ENCODE results near the gene TEKTIP1. TPM values are rescaled to one million over a fixed set of nuclear protein-coding genes. Genes with fewer than 3 reads are reported as not detected.
A peak's percentile ranks its signal among the peaks of the same experiment; 100 is the strongest.

Gene TEKTIP1
- total RNA-seq, 2 donors from 2014 or later: 2.2 to 3.5 TPM

DNA sequence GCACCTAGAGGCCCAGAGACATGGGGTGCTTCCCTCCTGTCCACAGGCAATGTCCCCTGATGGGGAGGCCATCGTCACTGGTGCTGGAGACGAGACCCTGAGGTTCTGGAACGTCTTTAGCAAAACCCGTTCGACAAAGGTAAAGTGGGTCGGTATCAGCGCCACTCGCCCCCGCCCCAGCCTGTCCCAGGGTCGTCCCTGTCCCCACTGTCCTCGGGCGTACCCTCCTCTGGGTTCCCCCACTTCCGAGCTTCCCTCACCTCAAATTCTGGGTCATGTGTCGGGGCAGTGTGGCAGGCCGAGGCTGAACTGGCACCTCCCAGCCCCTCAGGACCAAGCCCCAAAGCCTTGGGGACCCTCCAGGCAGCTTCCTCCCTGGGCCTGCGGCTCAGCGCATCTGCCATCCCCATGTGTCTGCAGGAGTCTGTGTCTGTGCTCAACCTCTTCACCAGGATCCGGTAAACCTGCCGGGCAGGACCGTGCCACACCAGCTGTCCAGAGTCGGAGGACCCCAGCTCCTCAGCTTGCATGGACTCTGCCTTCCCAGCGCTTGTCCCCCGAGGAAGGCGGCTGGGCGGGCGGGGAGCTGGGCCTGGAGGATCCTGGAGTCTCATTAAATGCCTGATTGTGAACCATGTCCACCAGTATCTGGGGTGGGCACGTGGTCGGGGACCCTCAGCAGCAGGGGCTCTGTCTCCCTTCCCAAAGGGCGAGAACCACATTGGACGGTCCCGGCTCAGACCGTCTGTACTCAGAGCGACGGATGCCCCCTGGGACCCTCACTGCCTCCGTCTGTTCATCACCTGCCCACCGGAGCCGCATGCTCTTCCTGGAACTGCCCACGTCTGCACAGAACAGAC, 4.4 kb upstream of the TEKTIP1 start:
- DNase-seq (no peak), ATAC-seq (no peak)
- intact Hi-C loops (cut with DNase I, micrococcal nuclease): no loop called here

DNA sequence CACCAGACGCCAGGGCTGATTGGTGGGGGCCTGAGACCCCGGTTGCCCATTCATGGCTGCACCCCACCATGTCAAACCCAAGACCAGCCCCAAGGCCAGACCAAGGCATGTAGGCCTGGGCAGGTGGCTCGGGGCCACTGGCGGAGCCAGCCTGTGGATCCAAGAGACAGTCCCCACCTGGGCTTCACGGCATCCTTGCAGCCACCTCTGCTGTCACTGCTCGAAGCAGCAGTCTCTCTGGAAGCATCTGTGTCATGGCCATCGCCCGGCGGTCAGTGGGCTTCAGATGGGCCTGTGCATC, 3.8 kb upstream of the TEKTIP1 start:
- ATAC-seq: no peak
- intact Hi-C loops (cut with DNase I, micrococcal nuclease): no loop called here
- no peak for DNase-seq

DNA sequence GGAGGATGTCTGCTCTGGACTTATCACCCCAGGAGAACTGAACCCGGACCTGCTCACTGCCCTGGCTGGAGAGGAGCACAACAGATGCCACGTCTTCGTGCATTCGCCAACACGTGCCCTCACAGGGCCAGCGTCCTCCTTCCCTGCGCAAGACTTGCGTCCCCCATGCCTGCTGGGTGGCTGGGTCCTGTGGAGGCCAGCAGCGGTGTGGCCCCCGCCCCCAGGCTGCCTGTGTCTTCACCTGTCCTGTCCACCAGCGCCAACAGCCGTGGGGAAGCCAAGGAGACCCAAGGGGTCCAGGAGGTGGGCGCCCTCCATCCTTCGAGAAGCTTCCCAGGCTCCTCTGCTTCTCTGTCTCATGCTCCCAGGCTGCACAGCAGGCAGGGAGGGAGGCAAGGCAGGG, 3.4 kb upstream of the TEKTIP1 start:
- no peak for DNase-seq
- intact Hi-C loops (cut with DNase I, micrococcal nuclease): no loop called here

GRCh38 chr19:3535981-3536380, 3.0 kb upstream of the TEKTIP1 start:
- intact Hi-C loops (cut with DNase I, micrococcal nuclease): no loop called here
- no peak for DNase-seq
- ATAC-seq: no peak

More for the DNA sequence above, 3.4 kb upstream of the TEKTIP1 start:
- ATAC-seq: no peak

GRCh38 chr19:3536429-3537100, 2.4 kb upstream of the TEKTIP1 start:
- ATAC-seq: peak; percentile 3
- no peak for DNase-seq
- intact Hi-C loops (cut with DNase I, micrococcal nuclease): no loop called here

- DNase-seq (no peak), ATAC-seq (peak; percentile 5)
Observed at GRCh38 chr19:3537101-3537437, 1.9 kb upstream of the TEKTIP1 start.

GRCh38 chr19:3537438-3538240, 1.3 kb upstream of the TEKTIP1 start:
- DNase-seq (no peak), ATAC-seq (peak; percentile 16)
- intact Hi-C loops (cut with DNase I, micrococcal nuclease): no loop called here

More at GRCh38 chr19:3537101-3537437, 1.9 kb upstream of the TEKTIP1 start:
- intact Hi-C loops (cut with DNase I, micrococcal nuclease): no loop called here

DNA sequence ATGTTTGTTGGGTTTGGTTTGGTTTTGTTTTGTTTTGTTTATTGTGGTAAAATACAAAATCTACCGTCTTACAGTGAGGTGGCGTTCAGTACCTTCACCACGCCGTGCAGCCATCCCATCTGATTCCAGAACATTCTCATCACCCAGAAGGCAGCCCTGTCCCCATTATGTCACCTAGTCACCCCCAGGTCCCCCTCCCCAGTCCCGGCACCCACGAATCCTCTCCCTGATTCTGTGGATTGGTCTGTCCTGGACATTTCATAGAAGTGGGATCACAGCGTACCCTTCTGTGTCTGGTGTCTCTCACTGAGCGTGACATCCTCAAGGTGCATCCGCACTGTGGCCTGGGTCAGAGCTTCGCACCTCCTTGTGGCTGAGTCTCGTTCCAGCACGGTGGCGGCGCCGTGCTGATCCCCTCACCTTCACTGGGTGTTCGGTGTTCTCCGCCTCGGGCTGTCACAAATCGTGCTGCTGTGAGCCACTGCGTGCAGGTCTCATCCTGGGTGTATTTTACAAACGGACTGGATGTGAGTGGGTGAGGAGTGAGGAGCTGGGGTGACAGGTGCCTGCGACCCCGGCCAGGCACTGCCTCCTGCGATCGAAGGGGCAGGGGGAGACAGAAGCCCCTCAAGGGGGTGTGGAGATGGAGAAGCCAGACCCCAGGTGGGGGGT, 580 bp upstream of the TEKTIP1 start:
- no peak for DNase-seq
- no peak for ATAC-seq
- intact Hi-C loops (cut with DNase I, micrococcal nuclease): no loop called here

DNA sequence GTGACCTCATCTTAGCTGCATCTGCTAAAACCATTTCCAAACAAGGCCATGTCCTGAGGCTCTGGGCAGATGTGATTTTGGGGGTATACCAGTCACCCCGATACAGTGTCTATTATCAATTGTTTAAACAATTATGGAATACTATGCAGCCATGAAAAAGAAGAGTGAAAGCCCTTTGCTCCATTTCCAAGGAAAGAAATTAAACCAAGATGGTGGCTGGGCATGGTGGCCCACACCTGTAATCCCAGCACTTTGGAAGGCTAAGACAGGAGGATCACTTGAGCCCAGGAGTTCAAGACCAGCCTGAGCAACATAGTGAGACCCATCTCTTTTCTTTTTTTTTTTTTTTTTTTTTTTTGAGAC, 763 bp downstream of the TEKTIP1 start:
- intact Hi-C loops (cut with DNase I, micrococcal nuclease): no loop called here
- ATAC-seq (no peak), DNase-seq (no peak)

- DNase-seq: no peak
- intact Hi-C loops (cut with DNase I, micrococcal nuclease): no loop called here
- ATAC-seq: no peak
Observed at GRCh38 chr19:3543150-3544057, 4.4 kb downstream of the TEKTIP1 start.

- DNase-seq (no peak), ATAC-seq (no peak)
- intact Hi-C loops (cut with DNase I, micrococcal nuclease): no loop called here
Observed at GRCh38 chr19:3544058-3544376, 5.0 kb downstream of the TEKTIP1 start.

DNA sequence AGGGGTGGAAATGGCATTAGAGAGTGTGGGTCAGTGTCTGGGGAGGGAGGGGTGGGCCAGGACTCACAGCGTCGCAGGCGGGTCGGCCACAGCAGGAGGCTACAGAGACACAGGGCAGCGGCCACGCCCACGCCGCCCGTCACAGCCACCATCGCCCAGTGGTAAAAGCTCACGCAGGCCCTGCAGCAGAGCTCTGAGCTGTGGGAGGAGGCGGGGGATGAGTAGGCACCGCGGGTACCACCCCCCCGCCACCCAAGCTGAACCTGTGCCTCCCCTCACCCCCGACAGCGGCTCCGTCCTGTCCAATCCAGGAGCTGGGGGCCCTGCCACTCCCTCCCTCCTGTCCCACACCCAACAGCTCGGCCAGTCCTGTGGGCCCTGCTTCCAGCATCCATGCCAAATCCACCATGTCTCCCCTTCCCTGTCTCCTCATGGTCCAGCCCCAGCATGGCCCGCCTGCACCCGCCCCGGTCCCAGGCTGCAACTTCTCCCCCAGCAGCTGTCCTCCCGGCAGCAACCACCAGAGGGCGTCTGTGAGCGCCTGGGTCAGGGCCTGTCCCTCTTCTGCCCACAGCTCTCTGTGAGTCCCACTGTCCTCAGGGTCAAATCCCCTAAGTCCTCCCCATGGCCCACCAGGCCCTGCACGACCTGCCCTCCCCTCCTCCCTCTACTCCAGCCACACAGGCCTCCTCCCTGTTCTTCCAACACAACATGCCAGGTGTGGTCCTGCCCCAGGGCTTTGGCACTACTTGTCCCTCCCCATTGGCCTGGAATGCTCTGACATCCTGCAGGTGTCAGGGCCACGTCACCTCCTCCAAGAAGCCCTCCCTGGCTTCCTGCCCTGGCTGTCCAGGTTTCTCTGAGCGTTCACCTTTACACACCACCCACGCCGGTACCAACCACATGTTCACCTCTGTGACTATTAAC, 6.0 kb downstream of the TEKTIP1 start:
- ATAC-seq: peak; percentile 74
- intact Hi-C loops (cut with DNase I, micrococcal nuclease): loop anchor here (5.0 kb wide), 2 partner anchors 72 to 77 kb away; no protein-coding TSS in a partner anchor
- DNase-seq: peak; percentile 56 to 79

DNA sequence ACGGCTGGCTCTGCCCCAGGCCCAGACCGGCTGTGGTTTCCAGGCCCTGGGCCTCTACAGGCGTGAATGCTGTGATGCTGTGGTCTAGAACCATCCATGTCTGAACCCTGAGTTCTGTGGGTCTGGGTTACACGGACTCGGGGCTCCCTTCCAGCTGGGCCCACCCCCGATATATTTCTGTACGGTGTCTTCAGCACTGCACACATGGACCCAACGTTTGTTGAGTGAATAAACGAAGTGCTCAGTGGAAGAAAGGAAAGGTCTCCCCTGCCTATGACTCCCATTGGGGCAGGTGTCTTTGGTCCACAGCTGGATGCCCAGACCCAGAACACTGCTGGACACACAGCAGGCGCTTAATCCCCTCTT, 6.7 kb downstream of the TEKTIP1 start:
- DNase-seq: no peak
- ATAC-seq: no peak
- intact Hi-C loops (cut with DNase I, micrococcal nuclease): loop anchor here (5.0 kb wide), 2 partner anchors 72 to 77 kb away; no protein-coding TSS in a partner anchor

GRCh38 chr19:3546119-3546518, 7.1 kb downstream of the TEKTIP1 start:
- DNase-seq: no peak
- intact Hi-C loops (cut with DNase I, micrococcal nuclease): loop anchor here (5.0 kb wide), 2 partner anchors 71 to 76 kb away; no protein-coding TSS in a partner anchor
- peak; percentile 32 for ATAC-seq

- no peak for ATAC-seq
- intact Hi-C loops (cut with DNase I, micrococcal nuclease): loop anchor here (5.0 kb wide), 2 partner anchors 70 to 75 kb away; no protein-coding TSS in a partner anchor
Observed at GRCh38 chr19:3547301-3547731, 8.3 kb downstream of the TEKTIP1 start.

GRCh38 chr19:3547767-3548282, 8.9 kb downstream of the TEKTIP1 start:
- DNase-seq: no peak
- ATAC-seq: no peak

More at GRCh38 chr19:3547301-3547731, 8.3 kb downstream of the TEKTIP1 start:
- DNase-seq: no peak

DNA sequence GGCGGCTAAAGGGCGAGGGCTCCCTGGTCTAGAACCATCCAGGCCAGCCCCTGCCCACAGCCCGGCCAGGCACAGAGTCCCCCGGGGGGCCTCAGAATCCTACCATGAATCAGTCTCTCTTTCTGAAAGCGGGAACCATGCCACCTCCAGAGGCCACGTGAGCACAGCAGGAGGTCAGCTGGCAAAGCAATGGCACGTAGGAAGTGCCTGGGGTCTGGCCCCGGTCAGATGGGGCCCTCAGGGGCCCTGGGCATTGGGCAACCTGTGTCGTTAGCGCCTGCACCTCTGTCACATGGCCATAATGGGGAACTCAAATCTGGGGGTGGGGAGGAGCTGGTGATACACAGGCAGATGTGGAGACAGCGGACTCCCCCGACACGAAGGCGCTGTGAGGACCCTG, 9.6 kb downstream of the TEKTIP1 start:
- DNase-seq: no peak
- ATAC-seq: no peak
- intact Hi-C loops (cut with DNase I, micrococcal nuclease): loop anchor here (5.0 kb wide), 2 partner anchors 69 to 74 kb away; no protein-coding TSS in a partner anchor

More at GRCh38 chr19:3547767-3548282, 8.9 kb downstream of the TEKTIP1 start:
- intact Hi-C loops (cut with DNase I, micrococcal nuclease): loop anchor here (5.0 kb wide), 2 partner anchors 69 to 74 kb away; no protein-coding TSS in a partner anchor
